Naive thymus-derived CD4-positive, alpha-beta T cell (primary cell): ENCODE results near the gene MOV10. TPM values are rescaled to one million over a fixed set of nuclear protein-coding genes. Genes with fewer than 3 reads are reported as not detected.
A peak's percentile ranks its signal among the peaks of the same experiment; 100 is the strongest.
"Not testable (repeated sequence)": the region's sequence is repeated elsewhere in the genome, so short reads cannot be mapped to it uniquely, and the experiment has no call there.

Experiments used
- ATAC-seq: fragments of 150-1000 bp; cut with Tn5 transposase; 2 replicates; pipeline ENCODE4 v1.10.0; 2021; ENCODE audit warnings: mild to moderate bottlenecking, moderate library complexity
- CTCF ChIA-PET: fragments of 350-600 bp; sonication (Branson Sonifier 250); formaldehyde crosslinking; loops from one replicate; lab custom pipeline; 2021; ENCODE audit warnings: antibody characterized with exemption; lab: Charles Lee
- POLR2A ChIA-PET: fragments of 350-600 bp; sonication (Branson Sonifier 250); formaldehyde crosslinking; loops from one replicate; lab custom pipeline; 2021; ENCODE audit warnings: antibody characterized with exemption, inconsistent platforms; lab: Charles Lee
- DNase-seq, 9 donors: peaks; one replicate each; pipeline versions ENCODE4 v3.0.0 to v3.0.0-alpha.2; 2020 to 2022; ENCODE audit warnings: mixed read lengths in 1 of 9
- H3K27ac ChIP-seq: one replicate; pipeline ENCODE4 v1.7.0; 2013; ENCODE audit warnings: mild to moderate bottlenecking, low read depth, low read length, moderate library complexity
- H3K27me3 ChIP-seq, 2 donors: one replicate each; pipeline ENCODE4 v1.7.0; 2013; ENCODE audit warnings: low read length in 2 of 2, mild to moderate bottlenecking in 2 of 2, moderate library complexity in 2 of 2; ENCODE audit not compliant: control insufficient read depth in 2 of 2, insufficient read depth in 2 of 2
- H3K36me3 ChIP-seq, 3 experiments: 1 replicate in 2 of 3; 2 replicates in 1 of 3; pipeline ENCODE4 v1.7.0; 2013; ENCODE audit warnings: low read length in 3 of 3, mild to moderate bottlenecking in 3 of 3, moderate library complexity in 1 of 3; ENCODE audit not compliant: insufficient read depth in 3 of 3, control insufficient read depth in 2 of 3
- H3K4me1 ChIP-seq, 2 donors: one replicate each; pipeline ENCODE4 v1.7.0; 2013; ENCODE audit warnings: low read length in 2 of 2, mild to moderate bottlenecking in 2 of 2, moderate library complexity in 1 of 2; ENCODE audit not compliant: control insufficient read depth in 2 of 2, insufficient read depth in 2 of 2
- H3K4me3 ChIP-seq: 2 replicates; pipeline ENCODE4 v1.7.0; 2013; ENCODE audit warnings: mild to moderate bottlenecking, low read length
- H3K9me3 ChIP-seq, 3 experiments: 1 replicate in 2 of 3; 2 replicates in 1 of 3; pipeline ENCODE4 v1.7.0; 2013; ENCODE audit warnings: low read length in 3 of 3; ENCODE audit not compliant: control insufficient read depth in 2 of 3
- H3K27ac Mint-ChIP-seq, 9 donors: one replicate each; pipeline ENCODE4 v1.8.0; 2020 to 2022; ENCODE audit warnings: mixed read lengths in 9 of 9, mild to moderate bottlenecking in 8 of 9, moderate library complexity in 5 of 9, inconsistent platforms in 2 of 9
- H3K27me3 Mint-ChIP-seq, 5 donors: one replicate each; pipeline ENCODE4 v1.8.0; 2021 to 2022; ENCODE audit warnings: mixed read lengths in 5 of 5, mild to moderate bottlenecking in 1 of 5
- H3K36me3 Mint-ChIP-seq, 5 donors: one replicate each; pipeline ENCODE4 v1.8.0; 2020 to 2022; ENCODE audit warnings: mixed read lengths in 5 of 5, mild to moderate bottlenecking in 3 of 5, inconsistent platforms in 1 of 5
- H3K4me1 Mint-ChIP-seq, 7 donors: one replicate each; pipeline ENCODE4 v1.8.0; 2020 to 2022; ENCODE audit warnings: mixed read lengths in 7 of 7, mild to moderate bottlenecking in 3 of 7, inconsistent platforms in 1 of 7
- H3K4me3 Mint-ChIP-seq, 10 donors: one replicate each; pipeline ENCODE4 v1.8.0; 2020 to 2022; ENCODE audit warnings: mild to moderate bottlenecking in 10 of 10, mixed read lengths in 10 of 10, moderate library complexity in 6 of 10, inconsistent platforms in 2 of 10
- H3K9me3 Mint-ChIP-seq, 11 donors: one replicate each; pipeline ENCODE4 v1.8.0; 2020 to 2022; ENCODE audit warnings: mixed read lengths in 11 of 11, mild to moderate bottlenecking in 4 of 11, inconsistent platforms in 1 of 11, moderate library complexity in 1 of 11
- intact Hi-C, 2 donors: fragments of 100-400 bp; cut with micrococcal nuclease; formaldehyde crosslinking; loops; one replicate each; pipeline ENCODE4 v1.15.1; 2023
- polyA plus RNA-seq, 2 donors: library from polyadenylated mRNA; unstranded; fragments of 300-500 nt; fragmentation: Illumina TruSeq; gene quantifications; one replicate each; pipeline ENCODE4 v1.2.3, GENCODE V29; 2021
- total RNA-seq, 6 experiments: library from RNA in 5 of 6; stranded (reverse) in 5 of 6; gene quantifications; 1 replicate in 5 of 6; 2 replicates in 1 of 6; pipeline ENCODE4 v1.2.3 and lab custom pipeline; 2021 to 2026

Gene MOV10
- total and polyA plus RNA-seq, 7 experiments from 2014 or later, result 26.1 to 126 (median 87.1) TPM

DNA sequence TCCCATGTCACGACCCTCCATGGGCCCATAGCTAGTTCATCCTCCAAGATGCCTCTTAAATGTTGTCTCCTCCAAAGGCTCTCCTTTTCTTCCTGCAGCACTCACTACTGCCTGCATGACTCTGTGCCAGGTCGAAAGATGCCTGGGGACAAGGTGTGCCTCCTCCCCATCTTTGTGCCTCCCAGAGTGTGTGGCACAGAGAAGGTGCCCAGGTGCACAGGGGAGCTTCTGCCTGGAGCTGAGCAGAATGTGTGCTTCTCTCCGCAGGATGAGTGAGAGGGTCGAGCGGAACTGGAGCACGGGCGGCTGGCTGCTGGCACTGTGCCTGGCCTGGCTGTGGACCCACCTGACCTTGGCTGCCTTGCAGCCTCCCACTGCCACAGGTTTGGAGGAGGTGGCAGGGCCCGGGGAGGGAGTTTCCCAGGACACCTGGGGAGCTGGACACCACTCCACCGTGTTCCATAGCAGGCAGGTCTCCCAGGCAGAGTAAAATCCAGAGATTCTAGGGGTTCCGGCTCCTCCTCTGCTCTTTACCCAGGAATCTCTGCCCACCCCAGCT, 47.6 kb downstream of the MOV10 start:
- Mint-ChIP-seq H3K27me3 (peaks cover 0 to 26% (median 16%) of the 10 kb centered on the region in 5 donors), H3K4me1 (peaks cover 8 to 24% (median 14%) of the 10 kb centered on the region in 7 donors), H3K4me3 (peak overlapping the region in 1 of 10 donors; percentile 25), H3K9me3 (no peaks in the 10 kb centered on the region), H3K27ac (no peak overlapping the region), H3K36me3 (no peaks in the 10 kb centered on the region)
- ATAC-seq, result no peak
- Histone ChIP-seq H3K4me3 (no peak overlapping the region), H3K27me3 (no peaks in the 10 kb centered on the region), H3K4me1 (no peaks in the 10 kb centered on the region), H3K36me3 (no peaks in the 10 kb centered on the region), H3K27ac (no peak overlapping the region), H3K9me3 (no peaks in the 10 kb centered on the region)
- no peak for DNase-seq
- intact Hi-C loops, result no loop called here
- ChIA-PET POLR2A (no interaction called here), CTCF (interaction anchor here (3.1 kb wide), 1 partner anchor 351 kb away, joined by 11 read pairs; the partner anchor contains the start of gene LRIG2)

DNA sequence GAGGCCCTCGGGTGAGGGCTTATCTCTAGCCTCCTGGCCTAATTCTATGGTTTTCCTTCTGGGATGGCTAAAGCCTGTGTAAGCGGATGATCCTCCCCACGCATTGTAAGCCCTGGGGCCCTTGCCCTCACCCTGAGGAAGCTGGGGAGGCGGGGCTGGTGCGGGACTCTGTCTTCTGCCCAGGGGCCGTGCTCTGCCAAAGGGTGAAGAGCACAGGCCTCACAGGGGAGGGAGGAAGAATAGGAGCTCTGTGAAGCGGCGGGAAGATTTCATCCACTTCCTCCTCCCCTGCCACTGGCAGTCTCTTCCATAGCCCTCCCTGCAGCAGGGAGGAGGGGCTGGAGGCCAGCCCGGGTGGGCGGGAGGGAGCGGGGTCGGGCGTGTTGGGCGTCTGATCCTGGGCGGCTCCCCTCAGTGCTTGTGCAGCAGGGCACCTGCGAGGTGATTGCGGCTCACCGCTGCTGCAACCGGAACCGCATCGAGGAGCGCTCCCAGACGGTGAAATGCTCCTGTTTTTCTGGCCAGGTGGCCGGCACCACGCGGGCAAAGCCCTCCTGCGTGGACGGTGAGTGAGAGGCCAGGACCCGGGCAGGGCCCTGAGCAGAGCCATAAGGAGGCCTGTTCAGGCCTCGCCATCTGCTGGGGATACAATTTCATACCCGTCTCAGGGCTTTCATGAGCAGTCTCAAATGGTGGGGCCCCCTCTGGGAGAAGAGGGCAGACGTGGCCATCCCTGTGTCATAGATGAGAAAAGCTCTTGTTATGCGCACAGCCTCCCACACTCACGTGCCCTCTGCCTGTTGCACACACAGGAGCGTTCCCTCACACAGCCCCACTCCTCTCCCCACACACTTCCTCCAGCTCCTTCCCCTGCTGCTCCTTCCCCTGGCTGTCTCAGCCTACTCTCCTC, 48.4 kb downstream of the MOV10 start:
- no peak for DNase-seq
- Histone ChIP-seq H3K27me3 (no peaks in the 10 kb centered on the region), H3K27ac (no peak overlapping the region), H3K4me3 (no peak overlapping the region), H3K9me3 (no peaks in the 10 kb centered on the region), H3K4me1 (no peaks in the 10 kb centered on the region), H3K36me3 (no peaks in the 10 kb centered on the region)
- no peaks in the 10 kb centered on the region for H3K9me3 Mint-ChIP-seq
- H3K27me3 Mint-ChIP-seq, result peaks cover 0 to 26% (median 16%) of the 10 kb centered on the region in 5 donors
- peak; percentile 33 for ATAC-seq
- H3K4me1 Mint-ChIP-seq, result peaks cover 8 to 19% (median 14%) of the 10 kb centered on the region in 7 donors
- no peak overlapping the region for H3K27ac Mint-ChIP-seq
- H3K36me3 Mint-ChIP-seq, result no peaks in the 10 kb centered on the region
- peak overlapping the region in 9 of 10 donors; percentile 0 to 70 (median 56) for H3K4me3 Mint-ChIP-seq
- CTCF ChIA-PET, result no interaction called here
- intact Hi-C loops, result no loop called here
- POLR2A ChIA-PET, result interaction anchor here (0.5 kb wide), 1 partner anchor 66 kb away, joined by 3 read pairs; no protein-coding TSS in a partner anchor

DNA sequence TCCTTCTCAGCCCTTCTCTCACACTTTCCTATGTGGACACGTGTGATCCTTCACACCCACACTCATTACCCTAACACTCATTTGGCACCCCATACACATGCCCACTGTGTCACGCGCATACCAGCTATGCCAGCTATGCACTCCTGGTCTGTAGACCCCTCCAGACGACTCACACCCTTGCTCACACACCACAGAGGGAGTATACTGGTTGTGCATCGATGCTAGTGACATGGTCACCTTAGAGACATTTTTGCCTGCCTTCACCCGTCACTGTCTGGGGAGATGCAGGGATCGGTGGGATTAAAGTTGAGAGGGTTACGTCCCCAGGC, 49.0 kb downstream of the MOV10 start:
- Histone ChIP-seq H3K4me3 (no peak overlapping the region), H3K27ac (no peak overlapping the region), H3K4me1 (no peaks in the 10 kb centered on the region), H3K36me3 (no peaks in the 10 kb centered on the region), H3K27me3 (no peaks in the 10 kb centered on the region), H3K9me3 (no peaks in the 10 kb centered on the region)
- H3K27ac Mint-ChIP-seq, result no peak overlapping the region
- no peaks in the 10 kb centered on the region for H3K9me3 Mint-ChIP-seq
- intact Hi-C loops, result no loop called here
- ChIA-PET POLR2A (no interaction called here), CTCF (no interaction called here)
- no peaks in the 10 kb centered on the region for H3K36me3 Mint-ChIP-seq
- peaks cover 8 to 17% (median 13%) of the 10 kb centered on the region in 7 donors for H3K4me1 Mint-ChIP-seq
- DNase-seq (no peak), ATAC-seq (no peak)
- peak overlapping the region in 6 of 10 donors; percentile 0 to 70 (median 49) for H3K4me3 Mint-ChIP-seq
- peaks cover 0 to 26% (median 16%) of the 10 kb centered on the region in 5 donors for H3K27me3 Mint-ChIP-seq

DNA sequence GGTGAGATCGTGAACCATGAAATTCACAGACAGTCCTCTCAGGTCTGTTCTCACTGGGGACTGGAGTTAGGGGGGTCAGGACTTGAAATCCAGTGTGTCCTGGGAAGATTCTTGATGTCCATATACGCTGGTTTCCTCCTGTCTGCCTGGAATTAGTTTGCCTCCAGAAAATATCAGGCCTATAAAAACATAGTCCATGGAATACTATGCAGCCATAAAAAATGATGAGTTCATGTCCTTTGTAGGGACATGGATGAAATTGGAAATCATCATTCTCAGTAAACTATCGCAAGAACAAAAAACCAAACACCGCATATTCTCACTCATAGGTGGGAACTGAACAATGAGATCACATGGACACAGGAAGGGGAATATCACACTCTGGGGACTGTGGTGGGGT, 49.8 kb downstream of the MOV10 start:
- H3K4me3 Mint-ChIP-seq, H3K27me3 ChIP-seq, H3K4me1 ChIP-seq, H3K36me3 ChIP-seq, H3K4me3 ChIP-seq, H3K9me3 Mint-ChIP-seq, POLR2A ChIA-PET, H3K27ac ChIP-seq, H3K9me3 ChIP-seq, H3K27ac Mint-ChIP-seq, DNase-seq, CTCF ChIA-PET, intact Hi-C loops, H3K36me3 Mint-ChIP-seq, ATAC-seq: not testable (repeated sequence)
- H3K27me3 Mint-ChIP-seq, result peaks cover 0 to 22% (median 16%) of the 10 kb centered on the region in 5 donors
- peaks cover 7 to 13% (median 10%) of the 10 kb centered on the region in 7 donors for H3K4me1 Mint-ChIP-seq

DNA sequence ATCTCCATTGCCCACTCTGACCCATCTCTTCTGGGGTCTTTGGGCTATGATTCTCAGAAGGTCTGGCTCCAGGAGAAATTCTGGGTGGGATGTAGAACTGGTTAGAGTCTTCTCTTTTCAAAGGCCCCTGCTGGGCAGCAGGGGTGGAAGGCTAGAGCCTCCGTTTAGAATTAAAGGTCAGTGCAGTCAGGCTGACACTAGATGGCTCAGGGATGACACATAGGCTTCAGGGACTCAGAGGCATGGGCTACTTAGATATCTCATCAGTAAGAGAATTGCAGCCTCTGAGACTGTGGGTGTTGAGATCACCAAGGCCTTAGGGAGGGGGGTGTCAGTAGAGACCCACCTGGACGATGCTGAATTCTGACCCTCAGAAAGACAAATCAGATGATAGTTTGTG, 53.3 kb downstream of the MOV10 start:
- no peak overlapping the region for H3K27ac ChIP-seq
- H3K27me3 Mint-ChIP-seq, result peaks cover 0 to 9% (median 1%) of the 10 kb centered on the region in 5 donors
- CTCF ChIA-PET, result no interaction called here
- no peak overlapping the region for H3K4me3 ChIP-seq
- no peaks in the 10 kb centered on the region for H3K36me3 Mint-ChIP-seq
- H3K4me1 ChIP-seq, result no peaks in the 10 kb centered on the region
- H3K27me3 ChIP-seq, result no peaks in the 10 kb centered on the region
- intact Hi-C loops, result no loop called here
- H3K9me3 ChIP-seq, result no peaks in the 10 kb centered on the region
- H3K9me3 Mint-ChIP-seq, result no peaks in the 10 kb centered on the region
- POLR2A ChIA-PET, result no interaction called here
- ATAC-seq (no peak), DNase-seq (no peak)
- peaks cover 3 to 9% (median 7%) of the 10 kb centered on the region in 7 donors for H3K4me1 Mint-ChIP-seq
- H3K4me3 Mint-ChIP-seq, result no peak overlapping the region
- H3K27ac Mint-ChIP-seq, result no peak overlapping the region
- H3K36me3 ChIP-seq, result no peaks in the 10 kb centered on the region

DNA sequence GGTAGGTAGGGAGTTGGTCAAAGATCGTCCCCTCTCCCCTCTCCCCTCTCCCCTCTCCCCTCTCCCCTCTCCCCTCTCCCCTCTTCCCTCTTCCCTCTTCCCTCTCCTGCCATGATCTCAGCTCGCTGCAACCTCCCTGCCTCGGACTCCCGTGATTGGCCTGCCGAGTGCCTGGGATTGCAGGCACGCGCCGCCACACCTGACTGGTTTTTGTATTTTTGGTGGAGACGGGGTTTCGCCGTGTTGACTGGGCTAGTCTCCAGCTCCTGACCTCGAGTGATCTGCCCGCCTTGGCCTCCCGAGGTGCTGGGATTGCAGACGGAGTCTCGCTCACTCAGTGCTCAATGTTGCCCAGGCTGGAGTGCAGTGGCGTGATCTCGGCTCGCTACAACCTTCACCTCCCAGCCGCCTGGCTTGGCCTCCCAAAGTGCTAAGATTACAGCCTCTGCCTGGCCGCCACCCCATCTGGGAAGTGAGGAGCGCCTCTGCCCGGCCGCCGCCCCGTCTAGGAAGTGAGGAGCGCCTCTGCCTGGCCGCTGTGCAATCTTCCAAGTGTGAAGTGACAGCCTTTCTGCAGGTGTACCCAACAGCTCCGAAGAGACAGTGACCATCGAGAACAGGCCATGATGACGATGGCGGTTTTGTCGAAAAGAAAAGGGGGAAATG, 54.0 kb downstream of the MOV10 start:
- H3K4me1 ChIP-seq, POLR2A ChIA-PET, H3K27ac ChIP-seq, H3K9me3 Mint-ChIP-seq, DNase-seq, ATAC-seq, H3K4me3 ChIP-seq, intact Hi-C loops, H3K4me1 Mint-ChIP-seq, CTCF ChIA-PET, H3K36me3 Mint-ChIP-seq, H3K27me3 ChIP-seq, H3K27ac Mint-ChIP-seq, H3K4me3 Mint-ChIP-seq, H3K27me3 Mint-ChIP-seq, H3K9me3 ChIP-seq, H3K36me3 ChIP-seq: not testable (repeated sequence)
